GM19035 (cell line): ENCODE results near the gene CELF1.

Experiments
- ATAC-seq: cut with Tn5 transposase; IDR thresholded peaks from one replicate; pipeline ENCODE4 v1.9.1; 2021; ENCODE audit not compliant: unreplicated experiment

The CELF1 gene

GRCh38 chr11:47511917-47512316 lies 41.0 kb downstream of the CELF1 start:
- no peak for ATAC-seq

DNA sequence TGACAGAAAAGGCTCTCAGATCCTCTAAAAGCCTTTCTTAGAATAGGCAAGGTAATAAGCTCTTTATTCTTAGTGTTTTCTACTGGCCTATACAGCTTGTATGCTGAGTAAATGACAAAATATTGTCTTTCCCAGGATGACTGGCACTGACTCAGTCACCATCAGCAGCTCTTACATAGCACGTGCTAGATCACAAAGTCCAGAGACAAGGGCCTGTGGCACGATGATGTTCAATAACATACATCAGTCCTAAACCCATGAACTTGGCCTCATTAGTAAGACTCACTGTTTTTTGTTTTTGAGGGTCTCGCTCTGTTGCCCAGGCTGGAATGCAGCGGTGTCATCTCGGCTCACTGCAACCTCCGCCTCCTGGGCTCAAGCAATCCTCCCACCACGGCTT lies 42.7 kb downstream of the CELF1 start:
- ATAC-seq: no peak

DNA sequence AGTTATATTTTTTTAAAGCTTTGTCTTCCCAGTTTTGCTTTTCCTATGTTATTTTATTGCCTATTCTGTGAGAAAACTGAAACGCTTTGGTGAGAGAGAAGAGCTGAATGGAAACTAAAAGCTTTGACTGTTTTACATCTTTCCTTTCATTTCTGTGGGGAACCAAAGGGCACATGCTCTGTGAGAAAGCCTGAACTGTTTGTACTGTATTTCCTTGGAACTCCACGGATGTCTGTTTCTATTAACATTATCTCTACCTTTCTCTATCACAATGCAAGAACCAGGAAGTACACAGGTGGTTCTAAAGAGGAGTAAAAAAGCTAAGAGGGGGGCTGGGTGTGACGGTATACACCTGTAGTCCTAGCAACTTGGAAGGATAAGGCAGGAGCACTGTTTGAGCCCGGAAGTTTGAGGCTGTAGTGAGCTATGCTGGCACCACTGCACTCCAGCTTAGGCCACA lies 43.8 kb downstream of the CELF1 start:
- no peak for ATAC-seq

- no peak for ATAC-seq
These were observed 44.5 kb downstream of the CELF1 start for GRCh38 chr11:47508240-47508957.

- no peak for ATAC-seq
These were observed 45.2 kb downstream of the CELF1 start for GRCh38 chr11:47507563-47508239.

- ATAC-seq: no peak
These were observed 46.0 kb downstream of the CELF1 start for GRCh38 chr11:47506795-47507562.

DNA sequence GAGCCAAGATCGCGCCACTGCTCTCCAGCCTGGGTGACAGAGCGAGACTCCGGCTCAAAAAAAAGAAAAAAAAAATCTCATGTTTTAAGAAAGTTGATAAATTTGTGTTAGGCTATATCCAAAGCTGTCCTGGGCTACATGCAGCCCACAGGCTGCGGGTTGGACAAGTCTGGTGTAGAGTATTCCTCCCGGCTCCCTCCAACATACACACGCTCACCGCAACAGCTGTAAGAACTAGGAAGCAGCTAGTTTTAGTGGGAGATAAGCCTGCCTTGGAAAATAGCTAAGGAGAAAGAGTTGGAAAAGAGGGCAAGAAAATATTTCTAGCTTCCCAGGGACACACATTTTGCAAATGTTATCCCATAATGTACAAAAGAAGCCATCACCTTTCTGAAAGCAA lies 46.6 kb downstream of the CELF1 start:
- ATAC-seq: no peak

DNA sequence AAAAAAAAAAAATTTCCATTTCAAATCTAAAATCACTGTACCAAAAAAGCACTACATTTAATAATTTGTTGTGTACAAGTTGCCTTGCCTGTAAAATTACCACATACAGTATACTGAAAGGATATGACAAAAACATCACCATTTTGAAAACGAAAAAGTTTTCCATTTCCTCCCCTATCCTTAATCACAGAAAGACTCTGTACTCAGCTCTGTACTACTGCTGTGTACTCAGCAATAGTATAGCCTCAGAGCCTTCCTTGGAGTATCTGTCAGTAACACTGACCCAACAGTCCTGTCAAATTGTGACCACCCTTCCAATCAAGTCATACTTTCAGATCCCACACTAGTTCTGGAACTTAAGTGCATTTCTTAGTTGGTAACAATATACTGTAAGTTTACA lies 48.0 kb downstream of the CELF1 start:
- no peak for ATAC-seq

DNA sequence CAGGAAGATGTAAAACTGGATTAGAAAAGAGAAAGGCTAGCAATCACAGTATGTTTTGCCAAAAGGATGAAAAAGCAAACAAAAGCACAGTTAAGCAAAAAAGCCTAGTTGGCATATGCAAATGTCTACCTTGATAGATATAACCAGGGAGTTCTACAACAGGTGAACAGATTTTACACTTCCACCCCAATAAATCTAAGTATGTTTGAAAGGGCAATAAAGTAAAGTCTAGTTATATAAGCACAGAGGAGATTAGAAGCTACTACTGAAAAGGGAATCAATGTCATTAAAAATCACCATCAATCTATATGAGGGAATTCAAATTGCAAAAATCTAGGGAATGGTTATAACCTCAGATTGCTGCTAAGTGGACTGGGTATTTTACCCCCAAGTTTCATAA lies 49.7 kb downstream of the CELF1 start:
- no peak for ATAC-seq

- ATAC-seq: no peak
These were observed 50.2 kb downstream of the CELF1 start for GRCh38 chr11:47502767-47503166.

DNA sequence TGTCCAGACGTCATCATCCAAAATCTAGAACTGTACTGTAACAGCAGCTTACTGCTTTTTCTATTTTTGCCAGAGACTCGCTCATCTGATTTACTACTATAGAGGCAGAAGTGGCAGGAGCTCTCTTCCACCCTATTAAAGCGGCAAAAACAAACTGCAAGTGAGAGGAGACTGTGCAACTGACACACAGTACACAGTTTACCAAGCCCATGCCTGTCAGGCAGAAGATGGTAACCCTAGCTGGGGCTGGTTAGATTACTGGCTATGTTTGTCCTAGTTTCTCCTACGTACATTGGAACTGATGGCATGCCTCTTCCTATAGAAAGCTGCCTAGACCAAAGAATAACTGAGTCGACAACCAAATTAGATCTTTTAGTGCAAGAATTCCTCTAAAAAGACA lies 51.8 kb downstream of the CELF1 start:
- no peak for ATAC-seq

DNA sequence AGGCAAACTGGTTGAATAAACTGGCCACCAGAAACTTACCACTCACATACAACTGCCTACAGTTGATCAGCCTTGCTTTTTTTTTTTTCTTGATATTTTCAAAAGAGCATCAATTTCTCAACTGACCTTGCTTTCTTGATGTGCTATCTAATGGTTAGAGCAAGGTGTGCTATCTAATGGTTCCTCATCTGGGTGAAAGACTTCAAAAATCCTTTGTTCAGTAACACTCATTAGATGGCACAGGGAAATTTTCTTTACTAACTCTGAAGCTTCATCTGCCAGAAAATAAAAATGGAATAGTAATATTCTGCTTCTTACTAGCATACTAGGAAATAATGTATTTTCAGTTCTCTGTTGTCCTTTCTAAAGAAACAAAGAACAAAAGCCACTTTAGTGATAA lies 52.8 kb downstream of the CELF1 start:
- ATAC-seq: no peak

- ATAC-seq: no peak
These were observed 53.3 kb downstream of the CELF1 start for GRCh38 chr11:47499614-47500013.

DNA sequence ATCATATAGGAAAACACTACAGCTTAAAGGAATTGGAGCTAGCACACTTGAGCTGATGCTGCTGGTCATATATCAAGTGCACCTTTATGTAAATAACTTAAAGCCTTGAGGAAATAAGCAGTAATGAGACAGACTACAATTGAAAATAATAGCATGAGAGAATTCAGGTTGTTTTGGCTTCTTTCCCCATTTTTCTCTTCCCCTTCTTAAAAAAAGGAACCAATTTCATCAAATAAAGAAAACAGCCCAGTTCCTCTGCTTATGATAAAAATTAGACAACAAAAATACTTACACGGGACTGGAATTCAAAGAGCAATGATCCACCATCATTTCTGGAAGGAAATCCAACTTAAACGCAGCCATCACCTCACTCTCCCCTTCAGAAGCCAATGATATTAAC lies 53.8 kb downstream of the CELF1 start:
- no peak for ATAC-seq

- no peak for ATAC-seq
These were observed 54.3 kb downstream of the CELF1 start for GRCh38 chr11:47498584-47499152.

DNA sequence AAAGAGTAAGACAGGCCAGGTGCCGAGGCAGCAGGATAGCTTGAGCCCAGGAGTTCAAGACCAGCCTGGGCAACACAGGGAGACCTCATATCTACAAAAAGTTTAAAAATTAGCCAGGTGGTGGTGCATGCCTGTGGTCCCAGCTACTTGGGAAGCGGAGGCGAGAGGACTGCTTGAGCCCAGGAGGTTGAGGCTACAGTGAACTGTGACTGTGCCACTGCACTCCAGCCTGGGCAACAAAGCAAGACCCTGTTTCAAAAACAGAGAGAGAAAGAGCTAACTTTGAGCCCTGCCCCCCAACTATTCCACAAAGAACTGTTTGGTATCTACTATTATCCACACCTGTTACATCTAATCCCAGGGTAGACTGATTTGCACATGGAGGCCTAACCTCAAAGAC lies 54.8 kb downstream of the CELF1 start:
- no peak for ATAC-seq

DNA sequence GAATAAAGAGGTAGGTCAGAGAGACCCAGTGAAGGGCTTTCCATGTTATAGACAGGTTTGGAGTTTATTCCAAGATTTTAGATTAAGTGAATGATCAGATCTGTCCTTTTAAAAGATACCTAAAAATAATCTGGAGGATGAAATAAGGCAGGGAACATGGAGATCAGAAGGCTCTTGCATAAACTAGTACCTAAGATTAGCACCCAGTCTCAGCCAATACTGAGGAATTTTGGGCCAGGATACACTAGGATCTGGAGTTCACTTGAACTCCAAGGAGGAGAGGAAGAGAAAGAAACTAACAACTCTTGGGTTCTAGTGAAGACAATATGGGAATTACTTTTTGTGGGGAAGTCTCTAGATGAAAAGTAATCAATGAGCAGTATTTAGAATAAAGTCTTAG lies 56.1 kb downstream of the CELF1 start:
- no peak for ATAC-seq

DNA sequence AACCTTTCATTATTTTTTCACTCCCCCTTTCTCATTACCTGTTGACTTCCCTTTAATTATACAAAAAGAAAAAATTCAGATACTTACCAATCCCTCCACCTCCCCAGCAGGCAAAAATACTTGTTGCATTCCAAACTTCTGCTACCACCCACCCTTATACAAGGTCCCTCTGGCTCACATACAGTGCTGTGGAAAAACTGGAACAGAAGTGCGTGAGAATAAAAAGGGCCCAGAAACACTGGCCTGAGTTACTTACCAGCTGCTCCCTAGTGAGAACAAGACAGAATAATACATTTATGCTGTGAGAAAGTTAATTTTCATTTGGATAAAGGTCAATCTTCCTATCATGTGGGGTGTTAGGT lies 57.1 kb downstream of the CELF1 start:
- no peak for ATAC-seq

GRCh38 chr11:47495011-47495855 lies 57.7 kb downstream of the CELF1 start:
- ATAC-seq: no peak

- no peak for ATAC-seq
These were observed 63.6 kb downstream of the CELF1 start for GRCh38 chr11:47489395-47489755.
